MM.1S (cell line): ENCODE results near the gene NRN1L.
A peak's percentile ranks its signal among the peaks of the same experiment; 100 is the strongest.

ENCODE experiments used
- DNase-seq: peaks from one replicate; pipeline ENCODE4 v3.0.0-alpha.2; 2015
- H2AFZ ChIP-seq: fragments of 300-600 bp; sonication (generic); 2 replicates; pipeline ENCODE4 v1.6.0; 2016; ENCODE audit warnings: antibody characterized with exemption, low read length
- H3F3A ChIP-seq: fragments of 300-600 bp; sonication (generic); 2 replicates; pipeline ENCODE4 v1.6.1; 2016; ENCODE audit warnings: mild to moderate bottlenecking, antibody characterized with exemption, low read length, moderate library complexity, mixed read lengths; ENCODE audit not compliant: insufficient read depth
- H3K27ac ChIP-seq: fragments of 300-600 bp; sonication (generic); 2 replicates; pipeline ENCODE4 v1.5.1; 2016; ENCODE audit warnings: mild to moderate bottlenecking, low read length
- H3K27me3 ChIP-seq: fragments of 300-600 bp; sonication (generic); replicated peaks from 2 replicates; pipeline ENCODE4 v1.6.0; 2016; ENCODE audit warnings: low read length; ENCODE audit not compliant: insufficient read depth
- H3K36me3 ChIP-seq: fragments of 300-600 bp; sonication (generic); replicated peaks from 2 replicates; pipeline ENCODE4 v1.6.1; 2016; ENCODE audit warnings: mild to moderate bottlenecking, low read length, mixed read lengths; ENCODE audit not compliant: insufficient read depth
- H3K4me1 ChIP-seq: fragments of 300-600 bp; sonication (generic); 2 replicates; pipeline ENCODE4 v1.6.1; 2016; ENCODE audit warnings: low read length, mixed read lengths
- H3K4me2 ChIP-seq: fragments of 300-600 bp; sonication (generic); 2 replicates; pipeline ENCODE4 v1.6.0; 2016; ENCODE audit warnings: low read depth, low read length
- H3K4me3 ChIP-seq: fragments of 300-600 bp; sonication (generic); 2 replicates; pipeline ENCODE4 v1.5.1; 2016; ENCODE audit warnings: low read length, mixed read lengths
- H3K79me2 ChIP-seq: fragments of 300-600 bp; sonication (generic); 2 replicates; pipeline ENCODE4 v1.6.1; 2016; ENCODE audit warnings: mixed run types, low read length, mixed read lengths
- H3K9ac ChIP-seq: fragments of 300-600 bp; sonication (generic); 2 replicates; pipeline ENCODE4 v1.6.1; 2016; ENCODE audit warnings: low read length, mixed read lengths
- H3K9me2 ChIP-seq: fragments of 300-600 bp; sonication (generic); replicated peaks from 2 replicates; pipeline ENCODE4 v1.6.1; 2016; ENCODE audit warnings: mild to moderate bottlenecking, low read length, mixed read lengths; ENCODE audit not compliant: insufficient read depth
- H3K9me3 ChIP-seq: fragments of 300-600 bp; sonication (generic); replicated peaks from 2 replicates; pipeline ENCODE4 v1.6.1; 2016; ENCODE audit warnings: mild to moderate bottlenecking, low read length, mixed read lengths; ENCODE audit not compliant: insufficient read depth
- H4K20me1 ChIP-seq: fragments of 300-600 bp; sonication (generic); 2 replicates; pipeline ENCODE4 v1.6.1; 2016; ENCODE audit warnings: mild to moderate bottlenecking, low read length, moderate library complexity, mixed read lengths; ENCODE audit not compliant: insufficient read depth
- CTCF ChIP-seq: fragments of 300-600 bp; sonication (generic); IDR thresholded peaks from 2 replicates; pipeline ENCODE4 v1.5.1; 2016; ENCODE audit warnings: antibody characterized with exemption, low read length, mixed read lengths
- EZH2 ChIP-seq: fragments of 300-600 bp; sonication (generic); optimal IDR thresholded peaks from 2 replicates; pipeline ENCODE3; 2017; ENCODE audit warnings: low read depth, mild to moderate bottlenecking, antibody characterized with exemption, low read length, mixed read lengths
- EZH2phosphoT487 ChIP-seq: fragments of 300-600 bp; sonication (generic); IDR thresholded peaks from 2 replicates; pipeline ENCODE4 v1.6.1; 2018; ENCODE audit warnings: antibody characterized with exemption, low read length

NRN1L gene

DNA sequence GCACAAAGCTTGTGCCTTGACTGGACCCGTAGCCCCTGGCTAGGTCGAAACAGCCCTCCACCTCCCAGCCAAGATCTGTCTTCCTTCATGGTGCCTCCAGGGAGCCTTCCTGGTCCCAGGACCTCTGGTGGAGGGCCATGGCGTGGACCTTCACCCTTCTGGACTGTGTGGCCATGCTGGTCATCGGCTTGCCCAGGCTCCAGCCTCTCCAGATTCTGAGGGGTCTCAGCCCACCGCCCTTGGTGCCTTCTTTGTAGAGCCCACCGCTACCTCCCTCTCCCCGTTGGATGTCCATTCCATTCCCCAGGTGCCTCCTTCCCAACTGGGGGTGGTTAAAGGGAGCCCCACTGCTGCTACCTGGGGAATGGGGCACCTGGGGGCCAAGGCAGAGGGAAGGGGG lies 43.5 kb downstream of the NRN1L start:
- Histone ChIP-seq H3K79me2 (no peaks in the 10 kb centered on the region), H3K36me3 (no peaks in the 10 kb centered on the region), H3K4me3 (no peak overlapping the region), H3K27me3 (no peaks in the 10 kb centered on the region), H3K9me3 (no peaks in the 10 kb centered on the region), H3K4me1 (no peaks in the 10 kb centered on the region), H4K20me1 (no peaks in the 10 kb centered on the region), H3K9me2 (no peaks in the 10 kb centered on the region), H3K4me2 (no peak overlapping the region), H3K9ac (no peak overlapping the region), H2AFZ (no peak overlapping the region), H3K27ac (no peak overlapping the region), H3F3A (no peaks in the 10 kb centered on the region)
- DNase-seq = no peak
- TF ChIP-seq EZH2 = no peak

DNA sequence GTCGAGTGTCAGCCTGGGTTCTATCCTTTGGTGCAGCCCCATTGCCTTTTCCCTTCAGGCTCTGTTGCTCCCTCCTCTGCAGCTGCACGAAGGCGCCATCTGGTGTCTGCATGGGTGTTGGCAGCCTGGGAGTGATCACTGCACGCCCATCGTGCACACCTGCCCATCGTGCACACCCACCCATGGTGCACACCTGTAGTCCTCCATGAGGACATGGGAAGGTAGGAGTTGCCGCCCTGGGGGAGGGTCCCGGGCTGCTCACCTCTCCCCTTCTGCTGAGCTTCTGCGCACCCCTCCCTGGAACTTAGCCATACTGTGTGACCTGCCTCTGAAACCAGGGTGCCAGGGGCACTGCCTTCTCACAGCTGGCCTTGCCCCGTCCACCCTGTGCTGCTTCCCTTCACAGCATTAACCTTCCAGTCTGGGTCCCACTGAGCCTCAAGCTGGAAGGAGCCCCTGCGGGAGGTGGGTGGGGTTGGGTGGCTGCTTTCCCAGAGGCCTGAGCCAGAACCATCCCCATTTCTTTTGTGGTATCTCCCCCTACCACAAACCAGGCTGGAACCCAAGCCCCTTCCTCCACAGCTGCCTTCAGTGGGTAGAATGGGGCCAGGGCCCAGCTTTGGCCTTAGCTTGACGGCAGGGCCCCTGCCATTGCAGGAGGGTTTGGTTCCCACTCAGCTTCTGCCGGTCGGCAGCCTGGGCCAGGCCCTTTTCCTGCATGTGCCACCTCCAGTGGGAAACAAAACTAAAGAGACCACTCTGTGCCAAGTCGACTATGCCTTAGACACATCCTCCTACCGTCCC lies 44.1 kb downstream of the NRN1L start:
- H3K27me3 ChIP-seq = no peaks in the 10 kb centered on the region
- H3K79me2 ChIP-seq = no peaks in the 10 kb centered on the region
- no peak overlapping the region for H3K9ac ChIP-seq
- TF ChIP-seq EZH2phosphoT487 = no peak
- no peak for TF ChIP-seq EZH2
- peak; percentile 94 for TF ChIP-seq CTCF
- H2AFZ ChIP-seq = no peak overlapping the region
- H4K20me1 ChIP-seq = no peaks in the 10 kb centered on the region
- H3K4me1 ChIP-seq = no peaks in the 10 kb centered on the region
- no peak overlapping the region for H3K27ac ChIP-seq
- H3F3A ChIP-seq = no peaks in the 10 kb centered on the region
- no peak overlapping the region for H3K4me2 ChIP-seq
- no peaks in the 10 kb centered on the region for H3K9me3 ChIP-seq
- no peaks in the 10 kb centered on the region for H3K36me3 ChIP-seq
- H3K9me2 ChIP-seq = no peaks in the 10 kb centered on the region
- DNase-seq = peak; percentile 73
- no peak overlapping the region for H3K4me3 ChIP-seq

DNA sequence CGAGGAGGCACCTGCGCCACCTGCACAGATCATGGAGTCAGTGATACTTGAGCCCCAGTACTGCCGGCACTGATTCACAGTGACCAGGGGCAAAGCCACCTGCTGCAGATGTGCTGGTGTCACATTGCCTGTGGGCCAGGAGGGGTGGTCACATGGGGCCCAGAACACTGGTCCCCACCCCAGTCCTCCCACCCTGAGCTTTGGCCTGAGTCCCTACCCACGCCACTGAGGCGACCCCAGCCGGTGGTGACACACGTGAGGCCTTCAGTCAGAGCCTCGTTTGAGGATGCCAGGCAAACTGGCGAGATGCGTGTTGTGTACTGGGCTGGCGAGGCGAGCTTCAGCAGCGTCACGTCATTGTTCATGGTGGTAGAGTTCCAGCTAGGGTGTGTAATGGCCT lies 45.5 kb downstream of the NRN1L start:
- peaks cover 6% of the 10 kb centered on the region for H3K4me1 ChIP-seq
- no peak for TF ChIP-seq EZH2
- TF ChIP-seq CTCF = no peak
- TF ChIP-seq EZH2phosphoT487 = no peak
- no peak overlapping the region for H2AFZ ChIP-seq
- H3K9ac ChIP-seq = no peak overlapping the region
- H3K36me3 ChIP-seq = no peaks in the 10 kb centered on the region
- no peaks in the 10 kb centered on the region for H3F3A ChIP-seq
- peaks cover 12% of the 10 kb centered on the region for H3K79me2 ChIP-seq
- H3K27ac ChIP-seq = no peak overlapping the region
- no peaks in the 10 kb centered on the region for H3K9me2 ChIP-seq
- H3K27me3 ChIP-seq = no peaks in the 10 kb centered on the region
- H3K9me3 ChIP-seq = no peaks in the 10 kb centered on the region
- no peak for DNase-seq
- H3K4me2 ChIP-seq = no peak overlapping the region
- H4K20me1 ChIP-seq = no peaks in the 10 kb centered on the region
- H3K4me3 ChIP-seq = no peak overlapping the region

- peaks cover 16% of the 10 kb centered on the region for H3K79me2 ChIP-seq
- no peaks in the 10 kb centered on the region for H3F3A ChIP-seq
- H3K36me3 ChIP-seq = no peaks in the 10 kb centered on the region
- no peak overlapping the region for H2AFZ ChIP-seq
- H3K27me3 ChIP-seq = no peaks in the 10 kb centered on the region
- no peak overlapping the region for H3K9ac ChIP-seq
- no peaks in the 10 kb centered on the region for H3K9me2 ChIP-seq
- no peak for DNase-seq
- no peak overlapping the region for H3K4me3 ChIP-seq
- TF ChIP-seq CTCF (no peak), EZH2 (no peak)
- peaks cover 7% of the 10 kb centered on the region for H3K4me1 ChIP-seq
- no peaks in the 10 kb centered on the region for H4K20me1 ChIP-seq
- no peak overlapping the region for H3K4me2 ChIP-seq
- no peaks in the 10 kb centered on the region for H3K9me3 ChIP-seq
- H3K27ac ChIP-seq = no peak overlapping the region
These were observed 46.1 kb downstream of the NRN1L start for GRCh38 chr16:67930678-67931211.
